ENCODE results near the gene EXD3.
A peak's percentile ranks its signal among the peaks of the same experiment; 100 is the strongest.

EXD3 gene

DNA sequence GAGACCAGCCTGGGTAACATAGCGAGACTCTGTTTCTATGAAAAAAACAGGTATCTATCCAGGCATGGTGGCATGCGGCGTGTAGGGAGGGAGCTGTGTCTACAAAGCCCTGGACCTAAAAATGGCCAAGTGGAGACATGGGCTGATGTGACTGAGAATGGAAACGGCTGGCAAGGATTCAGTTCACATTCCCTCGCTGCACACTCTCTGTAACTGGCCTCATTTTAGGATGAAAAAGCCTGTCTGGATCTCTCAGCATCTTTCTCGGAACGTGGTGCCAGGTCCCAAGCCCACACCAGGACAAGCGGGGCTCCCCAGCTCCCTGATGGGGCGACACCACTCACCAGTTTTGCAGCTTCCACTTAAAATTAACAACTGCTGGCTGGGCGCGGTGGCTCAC, 13.4 kb downstream of the EXD3 start:
- DNase-seq: no peak

DNA sequence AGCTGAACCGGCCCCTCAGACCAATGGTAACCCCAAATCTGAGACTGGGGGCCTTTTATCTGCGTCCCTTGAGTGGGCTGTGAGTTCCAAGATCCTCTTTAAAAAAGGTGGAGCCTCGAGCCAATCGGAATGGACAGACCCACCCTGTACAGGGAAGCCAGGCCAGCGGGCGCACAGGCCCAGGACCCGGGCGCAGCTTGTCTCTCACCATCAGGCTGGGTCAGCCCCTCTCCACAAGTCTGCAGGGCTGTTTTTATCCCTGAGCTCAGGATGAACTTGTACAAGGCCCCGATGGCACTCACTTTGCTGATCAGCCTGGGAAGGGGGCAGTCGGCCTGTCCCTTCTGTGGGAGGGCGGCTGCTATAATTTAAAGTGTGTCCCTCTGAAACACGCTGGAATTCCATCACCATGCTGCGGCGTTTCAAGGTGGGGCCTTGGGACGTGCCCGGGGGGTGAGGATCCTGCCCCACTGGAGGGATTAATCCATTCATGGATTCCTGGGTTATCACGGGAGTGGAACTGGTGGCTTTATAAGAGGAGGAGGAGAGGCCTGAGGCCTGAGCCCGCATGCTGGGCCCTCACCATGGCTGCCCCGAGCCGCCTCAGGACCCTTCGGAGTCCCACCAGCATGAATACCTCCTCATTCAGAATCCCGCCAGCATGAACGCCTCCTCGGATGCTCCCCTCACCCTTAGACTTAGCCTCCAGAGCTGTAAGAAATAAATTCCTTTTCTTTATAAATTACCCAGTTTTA, 14.1 kb downstream of the EXD3 start:
- no peak for DNase-seq

DNA sequence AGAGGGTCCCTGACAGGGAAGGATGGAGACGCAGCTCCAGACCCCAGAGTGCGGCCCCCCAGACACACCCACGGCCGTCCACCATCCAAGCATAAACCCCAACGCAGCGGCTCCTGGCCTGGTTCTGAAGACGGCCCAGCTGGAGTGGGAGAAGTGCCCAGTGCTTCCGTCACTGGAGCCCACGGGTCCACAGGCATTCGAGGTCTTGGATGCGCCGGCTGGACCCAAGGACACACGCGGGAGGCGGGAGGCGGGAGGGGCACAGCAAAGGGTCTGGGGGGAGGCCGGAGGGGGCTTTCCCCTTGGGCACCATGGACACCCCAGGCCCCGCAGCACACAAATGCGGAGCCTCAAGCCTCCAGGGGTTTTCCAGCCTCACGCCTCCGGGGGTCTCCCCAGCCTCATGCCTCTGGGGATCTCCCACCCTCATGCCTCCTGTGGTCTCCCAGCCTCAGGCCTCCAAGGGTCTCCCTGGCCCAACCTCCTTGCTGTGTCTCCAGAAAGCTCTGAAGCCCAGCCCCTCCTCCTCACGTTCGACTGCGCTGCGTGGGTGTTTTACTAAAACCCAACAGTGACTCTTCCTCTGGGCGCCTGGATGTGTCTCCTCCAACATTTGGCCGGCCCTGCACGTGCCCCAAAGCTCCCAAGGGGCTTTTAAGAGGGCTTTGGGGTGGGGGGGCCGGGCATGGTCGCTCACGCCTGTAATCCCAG, 15.2 kb downstream of the EXD3 start:
- DNase-seq: no peak

DNA sequence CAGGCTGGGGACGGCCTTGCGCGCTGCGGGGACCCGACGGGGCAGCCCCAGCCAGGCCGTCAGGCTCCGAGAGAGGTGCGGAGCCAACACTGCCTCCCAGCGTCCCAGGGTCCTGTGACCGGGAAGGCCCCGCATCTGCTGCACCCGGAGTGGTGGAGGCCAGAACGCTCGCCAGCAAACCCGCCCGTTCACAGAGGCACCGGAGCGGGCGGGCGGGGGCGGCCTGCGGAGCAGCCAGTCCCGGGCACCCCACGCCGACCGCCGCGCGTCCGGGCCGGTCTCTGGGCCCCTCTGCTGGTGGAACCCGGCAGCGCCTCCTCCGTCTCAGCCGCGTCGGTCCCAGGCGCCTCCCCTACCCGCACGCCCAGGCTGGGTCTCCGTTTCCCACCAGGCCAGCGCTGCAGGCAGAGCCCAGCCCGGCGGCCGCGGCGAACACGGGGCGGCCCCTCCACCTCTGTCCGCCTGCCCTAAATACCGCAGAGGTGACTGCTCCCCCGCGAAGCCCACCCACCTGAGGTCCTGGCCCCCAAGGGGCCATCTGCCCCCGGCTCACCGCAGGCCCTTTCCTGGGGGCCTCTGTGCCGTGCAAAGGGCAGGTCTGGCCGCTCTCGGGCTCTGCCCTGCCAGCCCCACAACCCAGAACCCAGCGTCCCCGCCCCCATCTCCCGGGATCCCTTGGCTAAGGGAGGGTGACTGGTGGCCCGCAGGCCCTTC, 15.9 kb downstream of the EXD3 start:
- peak; percentile 57 for DNase-seq

DNA sequence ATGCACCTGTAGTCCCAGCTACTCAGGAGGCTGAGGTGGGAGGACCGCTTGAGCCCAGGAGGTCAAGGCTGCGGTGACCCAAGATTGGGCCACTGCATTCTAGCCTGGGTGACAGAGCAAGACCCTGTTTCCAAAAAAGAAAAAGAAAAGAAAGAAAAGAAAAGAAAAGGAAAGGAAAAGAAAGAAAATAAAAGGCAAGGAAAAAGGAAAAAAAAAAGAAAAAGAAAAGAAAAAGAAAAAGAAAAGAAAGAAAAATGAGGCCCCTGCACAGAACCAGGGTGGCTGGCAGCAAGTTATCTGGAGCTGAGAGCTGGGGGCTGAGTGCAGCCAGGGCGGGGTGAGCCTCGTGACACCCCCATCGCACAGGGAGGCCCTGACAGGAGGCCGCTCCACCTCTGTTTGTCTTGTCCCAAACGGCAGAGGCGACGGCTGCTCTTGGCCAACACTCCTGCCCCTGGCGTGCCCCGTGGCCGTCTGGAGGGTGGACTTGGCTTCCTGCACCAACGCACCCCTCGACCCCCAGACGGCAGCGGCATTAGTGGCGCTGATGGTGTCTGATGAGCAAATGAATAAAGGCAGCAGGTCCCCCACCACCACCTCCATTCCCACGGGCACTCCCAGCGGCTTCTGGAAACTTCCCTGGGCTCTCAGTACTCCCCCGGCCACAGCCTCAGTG, 16.7 kb downstream of the EXD3 start:
- DNase-seq: no peak

DNA sequence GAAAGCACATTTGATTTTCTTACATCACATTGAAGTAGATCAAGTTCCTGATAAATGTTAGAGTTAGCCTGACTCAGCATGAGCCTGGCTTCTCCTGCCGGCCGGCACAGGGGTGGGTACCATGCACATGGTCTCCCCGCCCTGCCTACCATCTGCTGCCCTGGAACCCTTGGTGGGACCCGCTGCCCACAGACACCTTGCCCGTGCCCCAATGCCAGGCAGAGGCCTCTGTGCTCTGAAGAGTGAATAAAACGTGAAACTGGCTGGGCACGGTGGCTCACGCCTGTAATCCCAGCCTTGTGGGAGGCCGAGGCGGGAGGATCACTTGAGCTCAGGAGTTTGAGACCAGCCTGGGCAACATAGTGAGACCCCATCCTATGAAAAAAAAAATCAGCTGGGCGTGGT, 17.3 kb downstream of the EXD3 start:
- no peak for DNase-seq

DNA sequence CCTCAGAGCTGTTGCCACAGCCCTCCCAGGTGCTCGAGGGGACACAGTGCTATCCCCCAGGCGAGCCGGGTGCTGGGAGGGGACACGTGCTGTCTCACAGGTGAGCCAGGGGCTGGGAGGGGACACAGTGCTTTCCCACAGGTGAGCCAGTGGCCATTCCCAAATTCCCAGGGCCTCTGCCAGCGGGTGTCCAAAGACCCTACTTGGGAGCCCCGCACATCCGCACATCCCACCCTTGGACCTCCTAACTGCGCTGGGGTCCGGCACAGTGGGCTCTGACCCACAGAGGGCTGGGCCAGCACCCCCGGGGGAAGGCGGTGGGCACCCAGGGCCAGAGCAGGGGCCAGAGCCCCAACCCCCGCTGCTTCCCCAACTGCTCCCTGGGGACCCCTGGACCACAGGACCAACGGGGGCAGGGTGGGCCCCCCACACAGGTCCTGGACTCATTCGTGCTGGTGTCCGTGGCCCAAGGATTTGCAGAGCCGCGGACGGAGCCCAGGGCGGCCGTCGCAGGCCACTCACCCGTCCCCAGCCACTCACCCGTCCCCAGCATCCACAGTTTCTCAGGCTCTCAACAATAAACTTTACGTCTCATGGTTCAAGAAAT, 17.9 kb downstream of the EXD3 start:
- DNase-seq: no peak

DNA sequence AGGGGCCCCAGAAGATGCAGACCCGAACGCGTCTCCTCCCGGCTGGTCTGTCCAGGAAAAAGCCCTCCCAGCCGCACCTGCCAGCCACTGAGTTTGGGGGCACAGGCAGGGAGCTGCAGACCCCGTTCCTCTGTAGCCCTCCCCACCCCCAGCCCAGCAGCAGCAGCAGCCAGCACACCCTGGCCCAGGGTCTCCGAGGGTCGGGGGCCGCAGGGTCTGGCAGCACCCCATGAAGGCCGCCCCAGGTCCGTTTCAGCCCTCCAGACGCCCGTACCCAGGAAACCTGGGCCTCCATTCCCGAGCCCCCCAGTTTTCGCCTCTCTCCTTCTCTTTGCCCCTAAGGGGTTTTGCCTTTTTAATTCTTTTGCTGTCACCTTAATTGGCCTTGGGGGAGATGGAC, 19.7 kb downstream of the EXD3 start:
- no peak for DNase-seq

DNA sequence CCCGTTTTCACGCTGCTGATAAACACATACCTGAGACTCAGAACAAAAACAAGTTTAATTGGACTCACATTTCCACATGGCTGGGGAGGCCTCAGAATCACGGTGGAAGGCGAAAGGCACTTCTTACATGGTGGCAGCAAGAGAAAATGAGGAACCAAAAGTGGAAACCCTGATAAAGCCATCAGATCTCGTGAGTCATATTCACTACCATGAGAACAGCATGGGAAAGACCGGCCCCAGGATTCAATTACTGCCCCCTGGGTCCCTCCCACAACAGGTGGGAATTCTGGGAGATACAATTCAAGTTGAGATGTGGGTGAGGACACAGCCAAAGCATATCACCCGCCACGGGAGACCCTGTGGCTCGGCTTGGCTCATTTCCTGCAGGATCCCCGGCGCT, 20.2 kb downstream of the EXD3 start:
- DNase-seq: no peak

DNA sequence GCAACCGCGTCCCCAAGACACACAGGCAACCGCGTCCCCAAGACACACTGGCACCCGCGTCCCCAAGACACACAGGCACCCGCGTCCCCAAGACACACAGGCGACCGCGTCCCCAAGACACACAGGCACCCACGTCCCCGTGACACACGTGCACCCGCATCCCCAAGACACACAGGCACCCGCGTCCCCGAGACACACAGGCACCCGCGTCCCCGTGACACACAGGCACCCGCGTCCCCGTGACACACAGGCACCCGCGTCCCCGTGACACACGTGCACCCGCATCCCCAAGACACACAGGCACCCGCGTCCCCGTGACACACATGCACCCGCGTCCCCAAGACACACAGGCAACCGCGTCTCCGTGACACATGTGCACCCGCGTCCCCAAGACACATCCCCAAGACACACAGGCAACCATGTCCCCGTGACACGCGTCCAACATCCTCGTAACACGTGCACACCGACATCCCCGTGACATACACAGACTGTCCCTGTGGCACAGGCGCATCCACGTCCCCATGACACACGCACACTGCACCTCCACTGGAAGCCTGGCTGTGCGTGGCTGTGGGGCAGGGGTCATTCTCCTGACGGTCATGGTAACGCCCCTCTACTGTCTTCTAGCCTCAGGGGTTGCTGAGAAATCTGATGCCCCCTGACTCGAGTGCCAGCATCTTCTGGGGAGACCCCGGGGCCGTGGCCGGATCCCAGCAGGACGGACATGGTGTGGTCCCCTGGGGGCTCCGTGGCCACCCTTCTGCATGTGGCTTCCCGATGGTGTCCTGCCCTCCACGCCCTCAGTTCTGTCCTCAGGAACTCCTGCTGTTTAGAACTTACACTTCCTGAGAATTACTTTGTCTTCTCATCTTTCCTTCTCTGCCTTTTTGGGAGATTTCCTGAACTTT, 24.1 kb downstream of the EXD3 start:
- no peak for DNase-seq

DNA sequence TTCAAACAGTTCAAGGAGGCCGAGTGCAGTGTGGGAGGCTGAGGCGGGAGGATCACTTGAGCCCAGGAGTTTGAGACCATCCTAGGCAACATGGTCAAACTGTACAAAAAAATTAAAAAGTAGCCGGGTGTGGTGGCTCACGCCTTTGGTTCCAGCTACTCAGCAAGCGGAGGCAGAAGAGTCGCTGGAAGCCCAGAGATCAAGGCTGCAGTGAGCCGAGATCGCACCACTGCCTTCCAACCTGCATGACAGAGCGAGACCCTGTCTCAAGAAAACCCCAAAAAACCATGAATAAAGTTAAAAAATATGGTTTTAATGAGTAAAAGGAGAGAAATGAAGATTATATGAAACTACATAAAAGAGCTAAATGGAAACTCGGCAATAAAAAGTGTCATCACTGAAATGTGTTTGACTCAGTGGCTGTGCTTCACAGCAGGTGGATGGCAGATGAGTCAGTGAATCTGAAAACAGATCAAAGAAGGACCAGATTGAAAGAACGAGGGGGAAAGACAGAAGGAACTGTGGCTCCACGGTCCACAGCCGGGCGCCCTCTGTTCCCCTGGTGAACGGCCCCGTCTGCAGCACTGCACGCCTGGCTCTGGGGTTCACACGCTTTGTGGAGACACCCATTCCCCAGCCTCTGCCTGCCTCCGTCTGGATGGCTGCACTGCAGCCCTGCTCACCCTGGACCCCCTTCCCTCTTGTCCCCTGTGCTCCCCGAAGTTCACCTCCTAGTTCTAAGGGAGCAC, 25.1 kb downstream of the EXD3 start:
- DNase-seq: no peak

DNA sequence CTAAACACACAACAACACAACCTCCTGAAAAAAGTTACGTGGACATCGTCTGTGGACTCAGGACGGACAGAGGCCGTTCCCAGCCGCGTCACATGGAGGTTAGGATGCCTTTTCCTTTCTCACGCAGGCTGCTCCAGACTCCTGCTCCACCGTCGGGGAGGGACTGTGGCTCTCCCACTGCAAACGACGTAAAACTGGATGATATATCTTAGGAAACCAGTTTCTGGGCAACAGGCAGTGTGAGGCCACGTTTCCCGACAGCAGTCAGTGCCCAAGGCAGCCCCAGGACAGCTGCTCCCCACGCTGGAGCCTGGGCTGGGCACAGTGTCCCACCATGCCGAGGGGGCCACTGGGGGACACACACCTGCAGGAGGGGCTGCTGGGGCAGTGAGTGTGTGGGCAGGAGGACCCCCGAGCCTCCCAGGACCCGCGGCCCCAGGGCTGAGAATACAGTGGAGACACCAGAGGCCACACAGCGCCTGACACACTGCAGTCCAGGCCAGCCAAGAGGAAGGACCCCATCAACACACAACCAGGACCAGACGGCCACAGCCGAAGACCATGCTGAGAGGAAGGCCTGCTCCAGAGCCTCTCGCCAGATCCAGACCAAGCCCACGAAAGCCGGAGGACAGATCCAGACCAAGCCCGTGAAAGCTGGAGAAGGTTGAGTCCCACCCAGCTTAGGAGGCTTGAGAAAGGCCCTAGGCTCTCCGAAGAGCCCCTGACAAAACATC, 26.2 kb downstream of the EXD3 start:
- DNase-seq: no peak

DNA sequence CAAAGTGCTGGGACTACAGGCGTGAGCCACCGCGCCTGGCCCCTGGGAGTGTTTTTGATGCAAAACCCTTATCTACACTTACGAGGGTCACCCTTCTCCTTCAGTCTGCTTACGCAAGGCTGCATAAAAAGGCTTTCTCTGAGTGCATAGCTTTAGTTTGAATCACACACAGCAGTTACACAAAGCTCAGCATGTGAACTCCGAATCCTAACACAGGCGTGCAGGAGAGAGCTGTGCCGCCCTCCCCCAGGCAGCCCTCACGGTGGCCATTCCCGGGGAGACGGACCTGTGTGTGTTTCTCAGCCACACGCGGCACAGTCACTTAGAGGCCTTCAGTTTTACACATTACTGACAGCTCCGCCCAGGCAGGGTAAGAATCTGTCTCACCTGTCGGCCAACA, 26.7 kb downstream of the EXD3 start:
- DNase-seq: peak; percentile 52

DNA sequence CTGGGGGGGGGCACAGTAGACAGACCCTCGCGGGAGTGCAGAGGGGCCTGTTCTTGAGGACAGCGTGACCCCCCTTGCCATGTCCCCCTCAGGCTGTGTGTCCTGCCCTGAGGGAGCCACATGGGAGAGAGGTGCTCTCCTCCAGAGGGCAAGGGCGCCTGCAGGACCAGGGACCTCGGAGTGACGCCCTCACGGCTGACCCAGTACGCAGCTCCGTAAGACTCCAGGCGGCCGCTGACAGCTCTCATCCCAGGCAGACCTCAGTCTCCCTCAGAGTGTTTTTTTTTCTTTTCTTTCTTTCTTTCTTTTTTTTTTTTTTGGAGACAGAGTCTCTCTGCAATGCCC, 27.3 kb downstream of the EXD3 start:
- DNase-seq: no peak

DNA sequence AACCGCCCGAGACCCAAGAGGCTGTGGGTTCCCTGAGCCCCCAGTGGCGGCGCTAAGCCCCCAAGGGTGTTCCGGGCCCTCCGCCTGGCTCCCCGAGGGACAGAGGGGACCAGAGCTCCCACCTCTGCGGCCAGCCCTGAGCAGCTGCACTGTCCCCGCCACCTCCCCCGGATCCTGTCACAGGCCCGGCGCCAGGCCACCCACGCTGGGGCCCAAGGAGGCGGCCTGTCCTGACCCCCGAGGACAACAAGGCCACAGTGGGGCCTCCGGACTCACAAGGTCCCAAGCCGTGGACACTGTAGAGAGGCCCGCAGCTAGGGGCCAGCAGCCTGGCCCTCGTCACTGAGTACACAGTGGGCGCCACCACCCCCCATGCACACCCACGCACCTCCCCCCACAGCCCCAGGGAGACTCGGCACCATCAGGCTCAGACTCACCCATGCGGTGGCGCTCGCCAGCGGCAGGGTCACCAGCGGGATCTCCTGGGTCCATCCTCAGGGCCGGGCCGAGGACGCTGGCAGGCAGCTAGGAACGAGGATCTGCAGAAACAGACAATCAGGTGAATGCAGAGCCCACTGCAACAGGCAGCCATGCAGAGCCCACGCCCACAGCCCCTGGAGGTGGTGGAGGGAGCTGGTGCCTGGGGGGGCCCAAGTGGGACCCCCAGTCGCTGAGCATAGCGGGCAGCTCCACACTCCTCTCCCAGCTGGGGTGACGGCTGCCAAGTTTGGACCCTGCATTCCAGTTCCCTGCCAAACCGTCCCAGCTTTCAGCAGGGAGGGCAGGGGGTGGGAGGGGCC, 27.9 kb downstream of the EXD3 start:
- DNase-seq: no peak

DNA sequence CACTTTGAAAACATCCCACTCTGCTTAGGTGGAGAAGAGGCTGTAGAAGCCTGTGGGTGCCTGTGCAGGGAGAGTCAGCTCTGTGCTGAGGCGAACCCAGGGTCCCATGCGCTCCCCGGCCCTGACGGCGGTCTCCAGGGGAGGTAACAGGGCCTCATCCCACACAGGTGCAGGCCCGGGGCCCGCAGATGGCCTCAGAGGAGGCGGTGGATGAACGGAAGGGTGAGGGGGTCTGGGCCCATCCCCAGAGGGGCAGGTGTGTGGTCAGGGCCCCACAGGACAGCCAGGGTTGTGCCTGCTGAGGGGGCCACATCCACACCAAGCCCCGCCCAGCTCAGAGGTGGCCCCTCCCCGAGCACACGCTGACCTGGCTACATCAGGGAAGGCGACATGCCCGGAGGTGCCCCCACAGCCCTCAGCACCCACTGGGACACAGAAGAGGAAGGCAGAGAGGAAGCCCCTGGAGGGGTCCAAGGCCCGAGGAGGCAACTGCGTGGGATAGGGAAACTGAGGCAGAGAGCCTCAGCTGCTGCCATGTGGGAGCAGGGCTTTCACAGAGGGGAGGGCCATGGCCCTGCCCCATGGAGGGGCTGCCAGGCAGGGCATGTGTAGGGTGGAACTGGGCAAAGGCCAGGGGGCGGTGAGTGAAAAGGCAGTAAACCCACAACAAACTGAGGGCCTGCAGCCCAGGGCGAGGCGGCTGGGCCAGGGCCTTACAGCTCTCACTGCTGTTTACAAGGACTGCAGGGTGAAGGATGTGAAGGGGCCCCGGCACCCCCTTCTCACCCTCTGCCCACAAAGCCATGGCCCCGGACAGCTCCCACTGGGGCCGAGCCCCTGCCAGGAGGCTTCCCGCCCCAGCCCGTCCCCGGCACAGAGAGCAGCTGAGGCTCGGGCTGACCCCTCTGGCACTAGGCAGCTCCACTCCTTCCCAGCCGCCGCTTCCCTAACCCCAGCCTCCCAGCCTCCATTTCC, 29.5 kb downstream of the EXD3 start:
- DNase-seq: no peak

DNA sequence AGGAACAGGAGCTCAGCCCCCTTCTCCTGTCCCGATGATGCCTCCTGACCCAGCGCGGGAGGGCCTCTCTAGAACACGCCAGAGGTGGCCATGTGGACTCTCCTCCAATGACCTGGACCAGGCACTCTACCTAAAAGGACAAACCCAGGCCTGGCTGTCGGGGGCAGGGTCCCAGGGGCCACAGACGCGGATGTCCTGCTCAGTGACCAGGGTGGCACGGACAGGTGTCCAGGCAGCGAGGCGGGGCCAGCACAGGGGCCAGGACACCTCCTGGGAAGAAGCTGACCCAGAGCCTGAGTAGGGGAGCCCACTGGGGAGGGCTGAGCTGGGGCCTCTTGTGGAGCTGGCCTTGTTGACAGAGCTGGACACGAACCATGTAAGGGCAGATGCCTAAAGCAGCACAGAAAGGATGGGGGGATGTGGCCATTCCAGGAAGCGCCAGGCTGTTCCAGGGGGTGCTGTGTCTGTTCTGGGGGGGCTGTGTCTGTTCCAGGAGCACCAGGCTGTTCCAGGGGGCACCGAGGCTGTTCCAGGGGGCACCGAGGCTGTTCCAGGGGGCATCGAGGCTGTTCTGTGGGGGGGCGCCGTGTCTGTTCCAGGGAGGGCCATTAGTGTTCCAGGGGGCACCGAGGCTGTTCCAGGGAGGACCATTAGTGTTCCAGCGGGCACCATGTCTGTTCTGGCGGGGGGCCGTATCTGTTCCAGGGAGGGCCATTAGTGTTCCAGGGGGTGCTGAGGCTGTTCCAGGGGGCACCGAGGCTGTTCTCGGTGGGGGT, 30.5 kb downstream of the EXD3 start:
- DNase-seq: no peak

DNA sequence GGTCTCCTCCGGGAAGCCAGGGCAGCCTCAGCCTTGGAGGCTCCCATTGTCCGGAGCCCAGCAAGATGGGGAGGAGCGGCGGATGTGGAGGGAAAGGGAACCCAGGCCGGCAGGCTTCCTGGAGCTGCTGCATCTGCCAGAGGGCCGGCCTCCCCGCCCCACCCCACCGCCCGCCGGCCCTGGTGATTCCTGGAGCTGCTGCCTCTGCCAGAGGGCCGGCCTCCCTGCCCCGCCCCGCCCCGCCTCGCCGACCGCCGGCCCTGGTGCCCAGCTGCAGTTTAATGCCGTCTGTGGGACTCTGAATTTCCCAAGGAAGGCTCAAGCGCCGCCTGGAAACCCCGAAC, 31.6 kb downstream of the EXD3 start:
- no peak for DNase-seq
